GM23338 (cell line): ENCODE data around the gene ERC2. TPM values are rescaled to one million over a fixed set of nuclear protein-coding genes. Genes with fewer than 3 reads are reported as not detected.

Source experiments
- ATAC-seq: fragments of 200-7000 bp; cut with Tn5 transposase; 3 replicates; pipeline ENCODE4 v1.9.1; 2020
- DNase-seq: peaks from one replicate; pipeline ENCODE4 v3.0.0-alpha.2; 2015; ENCODE audit warnings: low spot score
- H2AFZ ChIP-seq: fragments of 200-600 bp; sonication (generic); 2 replicates; pipeline ENCODE4 v1.8.0; 2016; ENCODE audit warnings: antibody characterized with exemption, mild to moderate bottlenecking, moderate library complexity
- H3F3A ChIP-seq: fragments of 200-600 bp; sonication (generic); replicated peaks from 2 replicates; pipeline ENCODE4 v1.8.0; 2017; ENCODE audit warnings: antibody characterized with exemption, mixed run types, low read depth
- H3K27ac ChIP-seq: fragments of 200-600 bp; sonication (generic); 2 replicates; pipeline ENCODE4 v1.6.1; 2016; ENCODE audit warnings: low read depth
- H3K27me3 ChIP-seq: fragments of 200-600 bp; sonication (generic); 2 replicates; pipeline ENCODE4 v1.8.0; 2016; ENCODE audit warnings: mild to moderate bottlenecking, mixed run types, moderate library complexity; ENCODE audit not compliant: insufficient read depth
- H3K36me3 ChIP-seq: fragments of 200-600 bp; sonication (generic); 2 replicates; pipeline ENCODE4 v1.8.0; 2016; ENCODE audit warnings: mild to moderate bottlenecking; ENCODE audit not compliant: insufficient read depth
- H3K4me1 ChIP-seq: fragments of 200-600 bp; sonication (generic); 2 replicates; pipeline ENCODE4 v1.8.0; 2016; ENCODE audit warnings: mild to moderate bottlenecking, moderate library complexity; ENCODE audit not compliant: insufficient read depth
- H3K4me2 ChIP-seq: fragments of 200-600 bp; sonication (generic); 2 replicates; pipeline ENCODE4 v1.7.1; 2017; ENCODE audit warnings: mixed run types
- H3K4me3 ChIP-seq: fragments of 200-600 bp; sonication (generic); 2 replicates; pipeline ENCODE4 v1.6.1; 2016; ENCODE audit warnings: mixed run types
- H3K79me2 ChIP-seq: fragments of 200-600 bp; sonication (generic); replicated peaks from 2 replicates; pipeline ENCODE4 v1.8.0; 2017; ENCODE audit warnings: mild to moderate bottlenecking; ENCODE audit not compliant: insufficient read depth
- H3K9me2 ChIP-seq: fragments of 200-600 bp; sonication (generic); 2 replicates; pipeline ENCODE4 v1.8.0; 2017; ENCODE audit not compliant: insufficient read depth
- H4K20me1 ChIP-seq: fragments of 200-600 bp; sonication (generic); replicated peaks from 2 replicates; pipeline ENCODE4 v1.8.0; 2017; ENCODE audit warnings: mild to moderate bottlenecking; ENCODE audit not compliant: insufficient read depth
- H3K27ac Mint-ChIP-seq: 2 replicates; pipeline ENCODE4 v1.8.0; 2020; ENCODE audit warnings: inconsistent platforms, mild to moderate bottlenecking, moderate library complexity, mixed read lengths
- H3K27me3 Mint-ChIP-seq: 3 replicates; pipeline ENCODE4 v1.8.0; 2022; ENCODE audit warnings: low read depth, mild to moderate bottlenecking, moderate library complexity, mixed read lengths, inconsistent platforms; ENCODE audit not compliant: insufficient read depth, poor library complexity
- H3K36me3 Mint-ChIP-seq: 3 replicates; pipeline ENCODE4 v1.8.0; 2021; ENCODE audit warnings: low read depth, mild to moderate bottlenecking, inconsistent platforms, moderate library complexity, mixed read lengths
- H3K4me1 Mint-ChIP-seq: 3 replicates; pipeline ENCODE4 v1.8.0; 2020; ENCODE audit warnings: mild to moderate bottlenecking, inconsistent platforms, mixed read lengths
- H3K4me3 Mint-ChIP-seq: 3 replicates; pipeline ENCODE4 v1.8.0; 2021; ENCODE audit warnings: moderate library complexity, mild to moderate bottlenecking, inconsistent platforms, mixed read lengths
- H3K9me3 Mint-ChIP-seq: 3 replicates; pipeline ENCODE4 v1.8.0; 2020; ENCODE audit warnings: moderate library complexity, mild to moderate bottlenecking, inconsistent platforms, mixed read lengths
- CREB1 ChIP-seq: fragments of 250-450 bp; sonication (Bioruptor Pico); IDR thresholded peaks from 2 replicates; pipeline ENCODE4 v1.5.0; 2020; ENCODE audit warnings: low read depth, mild to moderate bottlenecking, moderate library complexity
- EZH2phosphoT487 ChIP-seq: fragments of 200-600 bp; sonication (generic); IDR thresholded peaks from one replicate; pipeline ENCODE4 v1.8.1; 2018; ENCODE audit warnings: antibody characterized with exemption; ENCODE audit not compliant: unreplicated experiment
- JUNB ChIP-seq: IDR thresholded peaks from one replicate; pipeline ENCODE4 v1.6.1; 2016; ENCODE audit warnings: antibody characterized with exemption; ENCODE audit not compliant: unreplicated experiment
- NANOG ChIP-seq: IDR thresholded peaks from 2 replicates; pipeline ENCODE4 v1.6.1; 2016; ENCODE audit warnings: antibody characterized with exemption, borderline replicate concordance
- POLR2AphosphoS5 ChIP-seq: IDR thresholded peaks from 2 replicates; pipeline ENCODE4 v1.6.1; 2016; ENCODE audit warnings: antibody characterized with exemption, low read depth
- STAT1 ChIP-seq: IDR thresholded peaks from one replicate; pipeline ENCODE4 v1.6.1; 2016; ENCODE audit warnings: antibody characterized with exemption; ENCODE audit not compliant: unreplicated experiment
- polyA plus RNA-seq: library from polyadenylated mRNA; unstranded; fragments of >200 nt; fragmentation: Nextera tagmentation; extraction: Ambion mirVana; gene quantifications from 2 replicates; pipeline ENCODE4 v1.2.1, GENCODE V29; 2016
- total RNA-seq: library from RNA; depleted of rRNA; stranded (reverse); fragments of >200 nt; shearing (Covaris generic); gene quantifications from 2 replicates; pipeline ENCODE4 v1.2.3, GENCODE V29; 2014
- TF ChIP-seq, protein P1 (sequence below): IDR thresholded peaks from one replicate; pipeline ENCODE4 v1.6.1; 2018; ENCODE audit warnings: antibody characterized with exemption; ENCODE audit not compliant: unreplicated experiment
- TF ChIP-seq, protein P2 (sequence below): IDR thresholded peaks from 2 replicates; pipeline ENCODE4 v1.6.1; 2016; ENCODE audit warnings: antibody characterized with exemption
- TF ChIP-seq, protein P3 (sequence below), 2 experiments: fragments of 200-600 bp in 1 of 2; sonication (generic) in 1 of 2; conservative IDR thresholded peaks; 2 replicates each; pipeline versions ENCODE4 v1.5.1 to v1.6.1; 2016 to 2017; ENCODE audit warnings: antibody characterized with exemption in 2 of 2, low read depth in 2 of 2, mild to moderate bottlenecking in 2 of 2, moderate library complexity in 1 of 2

ERC2 gene
- total and polyA plus RNA-seq, 2 experiments from 2014 or later: 11.8 to 13.7 TPM

DNA sequence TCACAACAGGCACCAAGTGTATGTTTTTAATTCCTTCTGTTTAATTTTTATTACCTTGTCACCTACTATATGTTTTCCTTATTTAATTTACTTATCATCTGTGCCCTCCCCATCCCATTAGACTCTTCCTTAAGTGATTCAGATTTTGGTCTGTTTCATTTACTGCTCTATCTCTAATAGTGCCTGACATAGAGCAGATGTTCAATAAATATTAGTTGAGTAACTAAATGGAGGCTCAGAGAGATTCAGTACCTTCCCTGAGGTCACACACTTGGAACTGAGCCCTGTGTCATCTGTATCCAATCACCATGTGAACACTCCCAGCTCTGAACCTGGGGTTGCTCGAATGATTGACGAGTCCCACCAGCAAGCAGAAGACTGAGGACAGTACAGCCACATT is 663.1 kb downstream of the ERC2 start:
- no peaks in the 10 kb centered on the region for H3K4me1 ChIP-seq
- no peak overlapping the region for H3K27ac Mint-ChIP-seq
- H3K36me3 Mint-ChIP-seq: no peaks in the 10 kb centered on the region
- H3K79me2 ChIP-seq: no peaks in the 10 kb centered on the region
- no peak for ATAC-seq
- H3K4me3 Mint-ChIP-seq: no peak overlapping the region
- no peaks in the 10 kb centered on the region for H3K36me3 ChIP-seq
- H3K4me1 Mint-ChIP-seq: peaks cover 3% of the 10 kb centered on the region; the same call in 1 of the 3 replicates
- DNase-seq: no peak
- H4K20me1 ChIP-seq: no peaks in the 10 kb centered on the region
- peaks cover 1% of the 10 kb centered on the region for H3K27me3 Mint-ChIP-seq
- H3F3A ChIP-seq: no peaks in the 10 kb centered on the region
- TF ChIP-seq NANOG (no peak), POLR2AphosphoS5 (no peak), JUNB (no peak), STAT1 (no peak), EZH2phosphoT487 (no peak), CREB1 (CRISPR knock-in tag) (no peak)
- TF ChIP-seq, protein P1, sequence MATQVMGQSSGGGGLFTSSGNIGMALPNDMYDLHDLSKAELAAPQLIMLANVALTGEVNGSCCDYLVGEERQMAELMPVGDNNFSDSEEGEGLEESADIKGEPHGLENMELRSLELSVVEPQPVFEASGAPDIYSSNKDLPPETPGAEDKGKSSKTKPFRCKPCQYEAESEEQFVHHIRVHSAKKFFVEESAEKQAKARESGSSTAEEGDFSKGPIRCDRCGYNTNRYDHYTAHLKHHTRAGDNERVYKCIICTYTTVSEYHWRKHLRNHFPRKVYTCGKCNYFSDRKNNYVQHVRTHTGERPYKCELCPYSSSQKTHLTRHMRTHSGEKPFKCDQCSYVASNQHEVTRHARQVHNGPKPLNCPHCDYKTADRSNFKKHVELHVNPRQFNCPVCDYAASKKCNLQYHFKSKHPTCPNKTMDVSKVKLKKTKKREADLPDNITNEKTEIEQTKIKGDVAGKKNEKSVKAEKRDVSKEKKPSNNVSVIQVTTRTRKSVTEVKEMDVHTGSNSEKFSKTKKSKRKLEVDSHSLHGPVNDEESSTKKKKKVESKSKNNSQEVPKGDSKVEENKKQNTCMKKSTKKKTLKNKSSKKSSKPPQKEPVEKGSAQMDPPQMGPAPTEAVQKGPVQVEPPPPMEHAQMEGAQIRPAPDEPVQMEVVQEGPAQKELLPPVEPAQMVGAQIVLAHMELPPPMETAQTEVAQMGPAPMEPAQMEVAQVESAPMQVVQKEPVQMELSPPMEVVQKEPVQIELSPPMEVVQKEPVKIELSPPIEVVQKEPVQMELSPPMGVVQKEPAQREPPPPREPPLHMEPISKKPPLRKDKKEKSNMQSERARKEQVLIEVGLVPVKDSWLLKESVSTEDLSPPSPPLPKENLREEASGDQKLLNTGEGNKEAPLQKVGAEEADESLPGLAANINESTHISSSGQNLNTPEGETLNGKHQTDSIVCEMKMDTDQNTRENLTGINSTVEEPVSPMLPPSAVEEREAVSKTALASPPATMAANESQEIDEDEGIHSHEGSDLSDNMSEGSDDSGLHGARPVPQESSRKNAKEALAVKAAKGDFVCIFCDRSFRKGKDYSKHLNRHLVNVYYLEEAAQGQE: no peak
- TF ChIP-seq, protein P2, sequence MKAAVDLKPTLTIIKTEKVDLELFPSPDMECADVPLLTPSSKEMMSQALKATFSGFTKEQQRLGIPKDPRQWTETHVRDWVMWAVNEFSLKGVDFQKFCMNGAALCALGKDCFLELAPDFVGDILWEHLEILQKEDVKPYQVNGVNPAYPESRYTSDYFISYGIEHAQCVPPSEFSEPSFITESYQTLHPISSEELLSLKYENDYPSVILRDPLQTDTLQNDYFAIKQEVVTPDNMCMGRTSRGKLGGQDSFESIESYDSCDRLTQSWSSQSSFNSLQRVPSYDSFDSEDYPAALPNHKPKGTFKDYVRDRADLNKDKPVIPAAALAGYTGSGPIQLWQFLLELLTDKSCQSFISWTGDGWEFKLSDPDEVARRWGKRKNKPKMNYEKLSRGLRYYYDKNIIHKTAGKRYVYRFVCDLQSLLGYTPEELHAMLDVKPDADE: no peak
- TF ChIP-seq, protein P3, sequence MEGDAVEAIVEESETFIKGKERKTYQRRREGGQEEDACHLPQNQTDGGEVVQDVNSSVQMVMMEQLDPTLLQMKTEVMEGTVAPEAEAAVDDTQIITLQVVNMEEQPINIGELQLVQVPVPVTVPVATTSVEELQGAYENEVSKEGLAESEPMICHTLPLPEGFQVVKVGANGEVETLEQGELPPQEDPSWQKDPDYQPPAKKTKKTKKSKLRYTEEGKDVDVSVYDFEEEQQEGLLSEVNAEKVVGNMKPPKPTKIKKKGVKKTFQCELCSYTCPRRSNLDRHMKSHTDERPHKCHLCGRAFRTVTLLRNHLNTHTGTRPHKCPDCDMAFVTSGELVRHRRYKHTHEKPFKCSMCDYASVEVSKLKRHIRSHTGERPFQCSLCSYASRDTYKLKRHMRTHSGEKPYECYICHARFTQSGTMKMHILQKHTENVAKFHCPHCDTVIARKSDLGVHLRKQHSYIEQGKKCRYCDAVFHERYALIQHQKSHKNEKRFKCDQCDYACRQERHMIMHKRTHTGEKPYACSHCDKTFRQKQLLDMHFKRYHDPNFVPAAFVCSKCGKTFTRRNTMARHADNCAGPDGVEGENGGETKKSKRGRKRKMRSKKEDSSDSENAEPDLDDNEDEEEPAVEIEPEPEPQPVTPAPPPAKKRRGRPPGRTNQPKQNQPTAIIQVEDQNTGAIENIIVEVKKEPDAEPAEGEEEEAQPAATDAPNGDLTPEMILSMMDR (conservative IDR thresholded peaks at IDR 0.05; ENCODE audit: low read depth in 2 of 2): no peak
- no peak overlapping the region for H3K27ac ChIP-seq
- no peaks in the 10 kb centered on the region for H3K9me3 Mint-ChIP-seq
- peaks cover 3% of the 10 kb centered on the region; the same call in 1 of the 2 replicates for H3K9me2 ChIP-seq
- H3K4me3 ChIP-seq: no peak overlapping the region
- H3K4me2 ChIP-seq: no peak overlapping the region
- no peaks in the 10 kb centered on the region for H3K27me3 ChIP-seq
- no peak overlapping the region for H2AFZ ChIP-seq
